ENCODE results near the gene LMOD2.

- TF ChIP-seq, protein P1, sequence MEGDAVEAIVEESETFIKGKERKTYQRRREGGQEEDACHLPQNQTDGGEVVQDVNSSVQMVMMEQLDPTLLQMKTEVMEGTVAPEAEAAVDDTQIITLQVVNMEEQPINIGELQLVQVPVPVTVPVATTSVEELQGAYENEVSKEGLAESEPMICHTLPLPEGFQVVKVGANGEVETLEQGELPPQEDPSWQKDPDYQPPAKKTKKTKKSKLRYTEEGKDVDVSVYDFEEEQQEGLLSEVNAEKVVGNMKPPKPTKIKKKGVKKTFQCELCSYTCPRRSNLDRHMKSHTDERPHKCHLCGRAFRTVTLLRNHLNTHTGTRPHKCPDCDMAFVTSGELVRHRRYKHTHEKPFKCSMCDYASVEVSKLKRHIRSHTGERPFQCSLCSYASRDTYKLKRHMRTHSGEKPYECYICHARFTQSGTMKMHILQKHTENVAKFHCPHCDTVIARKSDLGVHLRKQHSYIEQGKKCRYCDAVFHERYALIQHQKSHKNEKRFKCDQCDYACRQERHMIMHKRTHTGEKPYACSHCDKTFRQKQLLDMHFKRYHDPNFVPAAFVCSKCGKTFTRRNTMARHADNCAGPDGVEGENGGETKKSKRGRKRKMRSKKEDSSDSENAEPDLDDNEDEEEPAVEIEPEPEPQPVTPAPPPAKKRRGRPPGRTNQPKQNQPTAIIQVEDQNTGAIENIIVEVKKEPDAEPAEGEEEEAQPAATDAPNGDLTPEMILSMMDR (IDR thresholded peaks at IDR 0.05), result no peak
- no peak for TF ChIP-seq POLR2A (IDR thresholded peaks at IDR 0.05)
Measured at GRCh38 chr7:123681561-123681960, 25.9 kb downstream of the LMOD2 start.

Data from thyroid gland (tissue), 4 donors.